ENCODE data around the gene FBLIM1. TPM values are rescaled to one million over a fixed set of nuclear protein-coding genes. Genes with fewer than 3 reads are reported as not detected.

Gene FBLIM1
- total RNA-seq, 1 experiment from 2014 or later = 78.3 TPM

DNA sequence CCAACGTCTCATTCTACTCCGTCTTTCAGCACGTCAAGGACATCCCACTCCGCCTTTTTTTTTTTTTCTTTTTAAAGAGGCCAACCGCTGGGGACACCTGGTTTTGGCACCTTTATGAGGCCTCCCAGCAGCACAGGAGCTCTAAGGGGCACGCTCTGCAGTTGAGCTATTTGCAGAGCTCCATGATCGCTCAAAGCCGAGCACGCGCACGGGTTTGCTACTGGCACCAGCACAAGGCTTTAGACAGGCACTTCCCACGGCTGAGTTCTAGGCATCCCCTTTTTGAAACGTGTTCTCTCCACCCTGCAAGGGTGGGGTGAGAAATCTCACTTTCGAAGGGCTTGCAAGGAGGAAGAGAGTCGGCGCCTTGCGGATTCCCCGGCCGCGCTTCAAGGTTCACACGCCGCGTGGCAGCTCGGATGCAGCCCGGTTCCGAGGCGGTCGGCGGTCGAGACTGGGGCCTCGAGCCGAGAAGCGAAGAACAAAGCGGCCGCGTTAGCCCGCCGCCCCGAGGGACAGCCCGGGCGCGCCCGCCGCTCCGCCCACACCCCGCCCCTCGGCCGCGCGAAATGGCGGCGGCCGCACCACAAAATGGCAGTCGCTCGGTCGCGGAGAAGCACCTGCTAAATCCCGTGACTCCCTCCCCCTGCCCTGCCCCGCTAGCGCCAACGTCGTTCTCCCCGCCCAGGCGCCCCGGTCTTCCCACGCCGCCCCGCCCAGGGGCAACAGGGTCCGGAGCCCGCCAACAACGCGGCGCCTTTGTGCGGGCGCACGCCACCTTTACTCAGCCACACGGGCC, 76.0 kb downstream of the FBLIM1 start (continued):
- TF ChIP-seq, protein P1, sequence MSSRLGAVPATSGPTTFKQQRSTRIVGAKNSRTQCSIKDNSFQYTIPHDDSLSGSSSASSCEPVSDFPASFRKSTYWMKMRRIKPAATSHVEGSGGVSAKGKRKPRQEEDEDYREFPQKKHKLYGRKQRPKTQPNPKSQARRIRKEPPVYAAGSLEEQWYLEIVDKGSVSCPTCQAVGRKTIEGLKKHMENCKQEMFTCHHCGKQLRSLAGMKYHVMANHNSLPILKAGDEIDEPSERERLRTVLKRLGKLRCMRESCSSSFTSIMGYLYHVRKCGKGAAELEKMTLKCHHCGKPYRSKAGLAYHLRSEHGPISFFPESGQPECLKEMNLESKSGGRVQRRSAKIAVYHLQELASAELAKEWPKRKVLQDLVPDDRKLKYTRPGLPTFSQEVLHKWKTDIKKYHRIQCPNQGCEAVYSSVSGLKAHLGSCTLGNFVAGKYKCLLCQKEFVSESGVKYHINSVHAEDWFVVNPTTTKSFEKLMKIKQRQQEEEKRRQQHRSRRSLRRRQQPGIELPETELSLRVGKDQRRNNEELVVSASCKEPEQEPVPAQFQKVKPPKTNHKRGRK (CRISPR knock-in tag; IDR thresholded peaks at IDR 0.05; ENCODE audit: borderline replicate concordance) = no peak
- TF ChIP-seq, protein P2, sequence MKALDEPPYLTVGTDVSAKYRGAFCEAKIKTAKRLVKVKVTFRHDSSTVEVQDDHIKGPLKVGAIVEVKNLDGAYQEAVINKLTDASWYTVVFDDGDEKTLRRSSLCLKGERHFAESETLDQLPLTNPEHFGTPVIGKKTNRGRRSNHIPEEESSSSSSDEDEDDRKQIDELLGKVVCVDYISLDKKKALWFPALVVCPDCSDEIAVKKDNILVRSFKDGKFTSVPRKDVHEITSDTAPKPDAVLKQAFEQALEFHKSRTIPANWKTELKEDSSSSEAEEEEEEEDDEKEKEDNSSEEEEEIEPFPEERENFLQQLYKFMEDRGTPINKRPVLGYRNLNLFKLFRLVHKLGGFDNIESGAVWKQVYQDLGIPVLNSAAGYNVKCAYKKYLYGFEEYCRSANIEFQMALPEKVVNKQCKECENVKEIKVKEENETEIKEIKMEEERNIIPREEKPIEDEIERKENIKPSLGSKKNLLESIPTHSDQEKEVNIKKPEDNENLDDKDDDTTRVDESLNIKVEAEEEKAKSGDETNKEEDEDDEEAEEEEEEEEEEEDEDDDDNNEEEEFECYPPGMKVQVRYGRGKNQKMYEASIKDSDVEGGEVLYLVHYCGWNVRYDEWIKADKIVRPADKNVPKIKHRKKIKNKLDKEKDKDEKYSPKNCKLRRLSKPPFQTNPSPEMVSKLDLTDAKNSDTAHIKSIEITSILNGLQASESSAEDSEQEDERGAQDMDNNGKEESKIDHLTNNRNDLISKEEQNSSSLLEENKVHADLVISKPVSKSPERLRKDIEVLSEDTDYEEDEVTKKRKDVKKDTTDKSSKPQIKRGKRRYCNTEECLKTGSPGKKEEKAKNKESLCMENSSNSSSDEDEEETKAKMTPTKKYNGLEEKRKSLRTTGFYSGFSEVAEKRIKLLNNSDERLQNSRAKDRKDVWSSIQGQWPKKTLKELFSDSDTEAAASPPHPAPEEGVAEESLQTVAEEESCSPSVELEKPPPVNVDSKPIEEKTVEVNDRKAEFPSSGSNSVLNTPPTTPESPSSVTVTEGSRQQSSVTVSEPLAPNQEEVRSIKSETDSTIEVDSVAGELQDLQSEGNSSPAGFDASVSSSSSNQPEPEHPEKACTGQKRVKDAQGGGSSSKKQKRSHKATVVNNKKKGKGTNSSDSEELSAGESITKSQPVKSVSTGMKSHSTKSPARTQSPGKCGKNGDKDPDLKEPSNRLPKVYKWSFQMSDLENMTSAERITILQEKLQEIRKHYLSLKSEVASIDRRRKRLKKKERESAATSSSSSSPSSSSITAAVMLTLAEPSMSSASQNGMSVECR (CRISPR knock-in tag; IDR thresholded peaks at IDR 0.05; ENCODE audit: borderline replicate concordance) = peak; percentile 9; the same call in 1 of the 2 replicates
- TF ChIP-seq NR1H2 (CRISPR knock-in tag; IDR thresholded peaks at IDR 0.05) (no peak), ZNF263 (CRISPR knock-in tag; IDR thresholded peaks at IDR 0.05; ENCODE audit: low read depth) (no peak), NR3C1 (CRISPR knock-in tag; conservative IDR thresholded peaks at IDR 0.05; ENCODE audit: low read depth) (no peak), SOX15 (CRISPR knock-in tag; IDR thresholded peaks at IDR 0.05) (no peak), MXD4 (CRISPR knock-in tag; IDR thresholded peaks at IDR 0.05; ENCODE audit: borderline replicate concordance) (no peak), ZNF396 (CRISPR knock-in tag; IDR thresholded peaks at IDR 0.05; ENCODE audit: borderline replicate concordance) (no peak), ZNF219 (CRISPR knock-in tag; IDR thresholded peaks at IDR 0.05; ENCODE audit: borderline replicate concordance) (peak; percentile 27; the same call in 1 of the 2 replicates), ZNF317 (CRISPR knock-in tag; IDR thresholded peaks at IDR 0.05; ENCODE audit: borderline replicate concordance, low read depth) (no peak), ZBTB21 (CRISPR knock-in tag; IDR thresholded peaks at IDR 0.05; ENCODE audit: borderline replicate concordance) (no peak), NFE2L1 (CRISPR knock-in tag; IDR thresholded peaks at IDR 0.05) (no peak; the same call in 1 of the 2 replicates), NR2C2 (CRISPR knock-in tag; IDR thresholded peaks at IDR 0.05) (peak; percentile 41; the same call in 1 of the 2 replicates), TEAD4 (CRISPR knock-in tag; IDR thresholded peaks at IDR 0.05) (peak; percentile 60; the same call in 1 of the 2 replicates), SMAD4 (CRISPR knock-in tag; IDR thresholded peaks at IDR 0.05) (peak; percentile 60; the same call in 1 of the 2 replicates), SP1 (CRISPR knock-in tag; conservative IDR thresholded peaks at IDR 0.05) (peak; percentile 92)
- TF ChIP-seq, protein P3, sequence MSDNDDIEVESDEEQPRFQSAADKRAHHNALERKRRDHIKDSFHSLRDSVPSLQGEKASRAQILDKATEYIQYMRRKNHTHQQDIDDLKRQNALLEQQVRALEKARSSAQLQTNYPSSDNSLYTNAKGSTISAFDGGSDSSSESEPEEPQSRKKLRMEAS (CRISPR knock-in tag; IDR thresholded peaks at IDR 0.05) = peak; percentile 92
- TF ChIP-seq, protein P4, sequence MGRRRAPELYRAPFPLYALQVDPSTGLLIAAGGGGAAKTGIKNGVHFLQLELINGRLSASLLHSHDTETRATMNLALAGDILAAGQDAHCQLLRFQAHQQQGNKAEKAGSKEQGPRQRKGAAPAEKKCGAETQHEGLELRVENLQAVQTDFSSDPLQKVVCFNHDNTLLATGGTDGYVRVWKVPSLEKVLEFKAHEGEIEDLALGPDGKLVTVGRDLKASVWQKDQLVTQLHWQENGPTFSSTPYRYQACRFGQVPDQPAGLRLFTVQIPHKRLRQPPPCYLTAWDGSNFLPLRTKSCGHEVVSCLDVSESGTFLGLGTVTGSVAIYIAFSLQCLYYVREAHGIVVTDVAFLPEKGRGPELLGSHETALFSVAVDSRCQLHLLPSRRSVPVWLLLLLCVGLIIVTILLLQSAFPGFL (CRISPR knock-in tag; IDR thresholded peaks at IDR 0.05; ENCODE audit: borderline replicate concordance) = 0 out of 2 replicates have a peak, but pooled peaks have one; percentile 34
- TF ChIP-seq, protein P5, sequence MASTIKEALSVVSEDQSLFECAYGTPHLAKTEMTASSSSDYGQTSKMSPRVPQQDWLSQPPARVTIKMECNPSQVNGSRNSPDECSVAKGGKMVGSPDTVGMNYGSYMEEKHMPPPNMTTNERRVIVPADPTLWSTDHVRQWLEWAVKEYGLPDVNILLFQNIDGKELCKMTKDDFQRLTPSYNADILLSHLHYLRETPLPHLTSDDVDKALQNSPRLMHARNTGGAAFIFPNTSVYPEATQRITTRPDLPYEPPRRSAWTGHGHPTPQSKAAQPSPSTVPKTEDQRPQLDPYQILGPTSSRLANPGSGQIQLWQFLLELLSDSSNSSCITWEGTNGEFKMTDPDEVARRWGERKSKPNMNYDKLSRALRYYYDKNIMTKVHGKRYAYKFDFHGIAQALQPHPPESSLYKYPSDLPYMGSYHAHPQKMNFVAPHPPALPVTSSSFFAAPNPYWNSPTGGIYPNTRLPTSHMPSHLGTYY (CRISPR knock-in tag; IDR thresholded peaks at IDR 0.05) = no peak
- TF ChIP-seq, protein P6, sequence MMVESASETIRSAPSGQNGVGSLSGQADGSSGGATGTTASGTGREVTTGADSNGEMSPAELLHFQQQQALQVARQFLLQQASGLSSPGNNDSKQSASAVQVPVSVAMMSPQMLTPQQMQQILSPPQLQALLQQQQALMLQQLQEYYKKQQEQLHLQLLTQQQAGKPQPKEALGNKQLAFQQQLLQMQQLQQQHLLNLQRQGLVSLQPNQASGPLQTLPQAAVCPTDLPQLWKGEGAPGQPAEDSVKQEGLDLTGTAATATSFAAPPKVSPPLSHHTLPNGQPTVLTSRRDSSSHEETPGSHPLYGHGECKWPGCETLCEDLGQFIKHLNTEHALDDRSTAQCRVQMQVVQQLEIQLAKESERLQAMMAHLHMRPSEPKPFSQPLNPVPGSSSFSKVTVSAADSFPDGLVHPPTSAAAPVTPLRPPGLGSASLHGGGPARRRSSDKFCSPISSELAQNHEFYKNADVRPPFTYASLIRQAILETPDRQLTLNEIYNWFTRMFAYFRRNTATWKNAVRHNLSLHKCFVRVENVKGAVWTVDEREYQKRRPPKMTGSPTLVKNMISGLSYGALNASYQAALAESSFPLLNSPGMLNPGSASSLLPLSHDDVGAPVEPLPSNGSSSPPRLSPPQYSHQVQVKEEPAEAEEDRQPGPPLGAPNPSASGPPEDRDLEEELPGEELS (CRISPR knock-in tag; IDR thresholded peaks at IDR 0.05) = peak; percentile 11; the same call in 1 of the 2 replicates
- TF ChIP-seq, protein P7, sequence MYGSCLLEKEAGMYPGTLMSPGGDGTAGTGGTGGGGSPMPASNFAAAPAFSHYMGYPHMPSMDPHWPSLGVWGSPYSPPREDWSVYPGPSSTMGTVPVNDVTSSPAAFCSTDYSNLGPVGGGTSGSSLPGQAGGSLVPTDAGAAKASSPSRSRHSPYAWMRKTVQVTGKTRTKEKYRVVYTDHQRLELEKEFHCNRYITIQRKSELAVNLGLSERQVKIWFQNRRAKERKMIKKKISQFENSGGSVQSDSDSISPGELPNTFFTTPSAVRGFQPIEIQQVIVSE (CRISPR knock-in tag; IDR thresholded peaks at IDR 0.05; ENCODE audit: borderline replicate concordance) = no peak
- TF ChIP-seq, protein P8, sequence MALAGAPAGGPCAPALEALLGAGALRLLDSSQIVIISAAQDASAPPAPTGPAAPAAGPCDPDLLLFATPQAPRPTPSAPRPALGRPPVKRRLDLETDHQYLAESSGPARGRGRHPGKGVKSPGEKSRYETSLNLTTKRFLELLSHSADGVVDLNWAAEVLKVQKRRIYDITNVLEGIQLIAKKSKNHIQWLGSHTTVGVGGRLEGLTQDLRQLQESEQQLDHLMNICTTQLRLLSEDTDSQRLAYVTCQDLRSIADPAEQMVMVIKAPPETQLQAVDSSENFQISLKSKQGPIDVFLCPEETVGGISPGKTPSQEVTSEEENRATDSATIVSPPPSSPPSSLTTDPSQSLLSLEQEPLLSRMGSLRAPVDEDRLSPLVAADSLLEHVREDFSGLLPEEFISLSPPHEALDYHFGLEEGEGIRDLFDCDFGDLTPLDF (CRISPR knock-in tag; IDR thresholded peaks at IDR 0.05) = peak; percentile 20; the same call in 1 of the 2 replicates

Measured in WTC11 (cell line).